ENCODE data around the gene RPS6KA5.
A peak's percentile ranks its signal among the peaks of the same experiment; 100 is the strongest.
"Not testable (repeated sequence)": the region's sequence is repeated elsewhere in the genome, so short reads cannot be mapped to it uniquely, and the experiment has no call there.

The RPS6KA5 gene

DNA sequence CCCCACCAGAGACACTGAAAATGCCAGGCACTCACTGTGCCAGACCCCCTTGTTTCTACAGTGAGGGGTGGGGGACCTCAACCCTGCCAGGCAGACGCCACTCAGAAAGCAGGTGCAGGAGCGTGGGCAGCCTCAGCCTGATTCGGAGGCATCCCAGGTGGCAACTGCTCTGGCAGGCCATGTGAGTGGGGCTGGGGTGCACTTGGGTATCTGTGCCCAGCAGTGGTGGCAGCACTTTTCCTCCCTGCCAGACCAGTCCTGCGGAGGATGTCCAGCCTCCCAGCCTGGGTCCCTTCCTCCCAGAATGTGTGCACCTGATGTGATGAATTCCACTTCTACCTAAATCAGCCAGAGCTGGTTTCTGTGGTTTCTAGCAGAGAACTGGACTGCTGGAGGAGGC lies 230.8 kb downstream of the RPS6KA5 start:
- DNase-seq, result no peak

DNA sequence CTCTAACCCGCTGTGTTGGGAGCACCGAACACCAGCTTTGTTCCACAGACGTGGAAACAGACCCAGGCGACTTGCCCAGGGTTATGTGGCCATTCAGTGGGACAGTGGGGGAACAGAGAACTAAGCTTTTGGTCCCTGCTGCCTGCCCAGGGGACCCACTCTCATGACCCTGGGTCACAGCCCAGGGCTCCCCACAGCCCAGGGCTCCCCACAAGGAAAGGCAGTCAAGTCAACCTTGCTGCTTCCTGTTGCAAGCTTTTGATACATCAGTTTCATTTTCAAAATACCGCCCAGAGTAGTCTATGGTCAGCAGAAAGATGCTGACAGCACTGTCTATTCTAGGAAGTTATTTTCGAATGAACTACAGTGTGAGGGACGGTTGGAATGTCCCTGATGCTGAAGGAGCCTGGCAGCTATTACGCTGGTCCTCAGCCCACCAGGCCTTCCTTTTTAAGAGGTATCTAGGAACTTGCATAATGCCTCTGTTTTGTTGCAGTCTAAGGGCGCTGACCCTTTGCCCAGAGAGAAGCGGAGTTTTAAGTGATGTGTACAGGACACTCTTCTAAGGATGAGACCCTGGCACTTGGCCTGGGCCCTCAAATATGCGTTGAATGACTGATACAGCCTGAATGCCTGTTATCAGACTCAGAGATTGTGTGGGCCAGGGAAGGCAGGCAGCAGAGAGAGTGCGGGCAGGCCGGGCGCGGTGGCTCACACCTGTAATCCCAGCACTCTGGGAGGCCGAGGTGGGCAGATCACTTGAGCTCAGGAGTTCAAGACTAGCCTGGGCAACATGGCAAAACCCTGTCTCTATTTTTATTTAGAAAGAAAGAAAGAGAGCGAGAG lies 231.6 kb downstream of the RPS6KA5 start:
- DNase-seq, result no peak

DNA sequence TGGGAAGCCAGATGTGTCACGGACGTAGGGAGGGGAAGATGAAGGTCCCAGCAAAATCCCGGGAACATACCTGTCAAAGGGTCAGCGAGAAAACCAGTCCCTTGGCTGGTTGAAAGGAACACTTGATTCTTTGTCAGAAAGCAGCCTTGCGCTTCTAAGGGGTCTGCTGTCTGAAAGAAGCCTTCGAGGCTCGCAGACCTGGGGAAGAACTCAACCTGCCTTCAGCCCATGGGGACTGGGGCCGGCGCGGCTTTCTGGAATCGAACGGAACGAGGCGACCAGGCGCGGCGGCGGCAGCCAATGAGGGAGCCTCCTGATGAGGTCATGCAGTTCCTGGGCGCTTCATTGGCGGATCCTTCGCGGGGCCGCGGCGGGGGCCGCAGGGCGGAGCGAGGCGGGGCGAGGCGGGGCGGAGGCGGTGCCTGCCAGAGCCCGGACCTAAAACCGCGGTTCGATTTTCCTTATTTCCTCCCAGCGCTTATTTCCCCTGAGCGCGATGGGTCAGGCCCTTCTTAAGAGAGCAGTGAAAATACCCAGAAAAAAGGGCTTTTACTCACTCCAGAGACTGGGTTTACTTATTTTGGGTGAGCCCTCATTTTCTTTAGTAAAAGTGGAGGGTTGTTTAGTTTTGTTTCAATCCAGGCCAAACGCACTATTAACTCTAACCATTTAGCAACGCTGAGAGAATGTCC lies 232.4 kb downstream of the RPS6KA5 start:
- DNase-seq, result peak; percentile 87

DNA sequence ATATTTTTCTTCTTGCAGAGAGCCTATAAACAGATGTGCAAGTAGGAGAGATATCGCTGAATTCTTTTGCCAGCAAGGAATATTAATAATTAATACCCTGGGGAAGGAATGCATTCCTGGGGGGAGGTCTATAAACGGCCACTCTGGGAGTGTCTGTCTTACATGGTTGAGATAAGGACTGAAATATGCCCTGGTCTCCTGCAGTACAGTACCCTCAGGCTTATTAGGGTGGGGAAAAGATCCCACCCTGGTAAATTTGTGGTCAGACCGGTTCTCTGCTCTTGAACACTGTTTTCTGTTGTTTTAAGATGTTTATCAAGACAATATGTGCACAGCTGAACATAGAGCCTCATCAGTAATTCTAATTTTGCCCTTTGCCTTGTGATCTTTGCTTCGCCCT lies 236.9 kb downstream of the RPS6KA5 start:
- not testable (repeated sequence) for DNase-seq

DNA sequence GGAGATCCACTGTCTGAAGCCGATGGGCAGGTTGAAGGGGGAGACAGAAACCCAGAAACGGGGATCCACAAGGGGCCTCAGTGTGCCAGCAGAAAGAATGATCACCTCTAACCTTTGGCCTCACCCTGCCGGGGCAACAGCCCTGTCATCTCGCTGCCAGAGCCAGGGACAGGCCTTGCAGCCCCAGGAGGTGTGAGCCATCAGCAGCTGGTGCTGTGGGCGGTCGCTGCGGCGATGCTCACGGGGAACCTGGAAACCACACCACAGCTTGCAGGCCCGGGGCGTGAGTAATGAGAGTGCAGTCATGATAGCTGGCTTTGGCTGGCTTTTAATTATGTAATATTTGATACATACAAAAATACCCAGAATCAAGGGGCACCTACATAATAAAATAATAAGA lies 239.5 kb downstream of the RPS6KA5 start:
- peak; percentile 24 for DNase-seq

DNA sequence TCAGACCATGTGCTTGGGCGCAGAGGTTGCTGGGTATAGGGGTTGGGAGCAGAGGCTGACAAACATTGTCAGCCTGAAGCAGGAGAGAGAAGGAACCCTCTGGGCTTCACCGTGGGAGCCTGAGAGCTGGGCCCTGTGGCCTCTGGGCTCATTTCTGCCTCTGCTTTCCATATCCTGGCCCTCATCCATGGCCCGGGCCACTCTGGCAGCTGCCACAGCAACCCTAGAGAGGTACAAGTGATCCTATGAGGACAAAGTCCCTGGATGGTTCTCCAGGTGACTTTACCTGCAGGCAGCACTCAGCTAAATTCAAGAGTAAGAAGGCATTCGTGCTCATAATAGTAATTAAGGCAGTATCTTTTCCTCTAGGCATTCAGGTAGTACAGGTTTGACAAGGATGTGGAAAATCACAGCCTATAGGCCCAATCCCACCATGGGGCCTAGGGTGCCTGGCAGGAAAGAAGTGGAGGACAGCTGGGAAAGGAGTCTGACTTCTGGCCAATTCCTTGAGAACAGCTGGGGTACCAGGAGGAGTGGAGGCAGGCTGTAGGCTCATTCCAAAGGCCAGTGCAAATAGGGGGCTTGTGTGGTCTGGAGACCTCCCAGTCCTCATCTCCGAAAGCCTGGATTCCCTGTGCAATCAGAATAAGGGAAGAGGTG lies 240.6 kb downstream of the RPS6KA5 start:
- DNase-seq, result no peak

DNA sequence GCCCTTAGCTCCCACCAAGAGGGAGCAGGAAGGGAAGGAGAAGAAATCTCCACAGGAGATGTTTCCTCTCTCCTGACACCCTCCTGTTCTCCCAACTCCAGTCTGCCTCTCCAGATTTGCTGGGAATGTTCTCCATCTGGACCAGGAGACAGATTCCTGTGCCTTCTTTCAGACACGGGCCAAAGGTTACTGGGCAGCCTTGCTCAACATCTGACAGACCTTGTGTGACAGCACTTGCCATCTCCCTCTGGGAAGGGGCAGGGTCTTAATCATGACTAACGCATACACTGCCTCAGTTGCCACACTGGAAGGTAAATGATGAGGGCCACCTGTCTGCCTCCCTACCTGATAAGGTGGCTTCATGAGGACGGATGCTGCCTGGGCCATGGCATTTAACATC lies 241.7 kb downstream of the RPS6KA5 start:
- DNase-seq, result no peak

DNA sequence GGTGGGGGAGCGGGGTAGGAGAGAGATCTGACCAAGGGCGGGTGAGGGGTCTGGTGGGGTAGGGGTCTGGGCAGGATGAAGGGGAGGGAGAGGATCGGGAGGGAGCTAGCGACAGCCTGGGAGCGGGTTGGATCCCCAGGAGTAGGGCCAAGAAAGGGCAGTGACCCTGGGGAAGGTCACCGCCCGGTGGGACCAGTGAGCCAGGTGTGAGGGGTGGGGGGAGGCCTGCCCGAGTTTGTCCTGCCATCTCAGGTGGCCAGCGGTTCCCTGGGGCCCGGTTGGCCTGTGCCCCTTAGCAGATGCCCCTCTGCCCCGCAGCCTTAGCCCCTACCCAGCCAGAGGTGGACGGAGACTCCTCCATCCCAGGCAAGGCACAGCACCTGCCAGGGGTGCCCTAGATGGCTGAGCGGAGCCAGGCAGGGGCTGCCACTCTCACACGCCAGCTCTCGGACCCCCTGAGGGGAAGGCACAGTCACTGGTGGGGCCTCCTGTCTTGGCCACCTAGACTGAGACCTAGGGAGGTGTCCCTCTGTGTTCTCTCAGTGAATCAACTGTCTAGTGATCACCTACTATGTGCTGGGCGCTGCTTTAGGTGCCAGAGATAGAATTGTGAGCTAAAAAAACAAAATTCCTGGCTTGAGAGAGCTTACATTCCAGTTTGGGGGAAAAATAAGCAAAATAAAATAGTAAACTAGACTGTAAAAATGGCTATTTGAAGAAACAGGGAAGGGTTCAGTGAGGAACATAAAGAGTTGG lies 243.6 kb downstream of the RPS6KA5 start:
- no peak for DNase-seq

DNA sequence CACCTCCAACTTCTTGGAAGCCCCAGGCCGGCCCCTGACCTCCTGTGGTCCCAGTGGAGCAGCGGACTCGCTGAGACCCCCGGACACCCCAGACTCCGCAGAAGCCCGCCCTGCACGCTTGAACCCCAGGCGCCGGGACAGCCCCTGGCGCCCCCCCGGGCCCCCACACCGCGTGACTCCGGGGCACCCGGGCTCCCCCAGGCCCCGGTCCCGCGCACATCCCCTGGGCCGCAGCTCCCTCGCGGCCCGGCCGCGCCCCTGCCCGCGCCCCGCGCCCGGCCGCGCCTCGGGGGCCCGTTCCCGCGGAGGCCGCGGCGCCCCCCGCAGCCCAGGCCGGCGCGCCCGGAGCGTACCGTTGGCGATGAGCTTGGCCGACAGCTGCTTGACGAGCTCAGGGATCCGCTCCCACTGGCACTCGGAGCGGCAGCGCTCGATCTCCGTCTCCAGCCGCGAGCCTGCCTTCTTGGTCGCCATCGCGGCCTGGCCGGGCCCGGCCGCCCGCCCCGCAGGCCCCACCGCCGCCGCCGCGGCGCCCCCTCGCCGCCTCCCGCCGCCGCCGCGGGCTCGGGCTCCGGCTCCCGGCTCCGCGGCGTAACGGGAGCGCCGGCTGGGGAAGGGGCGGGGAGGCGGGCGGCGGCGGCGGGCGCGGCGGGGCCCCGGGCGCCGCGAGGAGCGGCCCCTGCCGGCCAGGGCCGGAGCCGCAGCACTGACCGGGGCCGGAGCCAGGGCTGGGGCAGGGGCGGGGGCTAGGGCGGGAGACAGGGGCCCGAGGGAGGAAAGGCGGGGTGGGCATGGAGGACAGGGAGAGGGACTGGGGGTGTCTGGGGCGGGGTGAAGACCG lies 244.4 kb downstream of the RPS6KA5 start, which contains the start of gene TTC7B:
TSS of gene TTC7B (minus strand) at position 609 of the 841 bp plus-strand sequence. CDS start at position 474, 135 bp downstream.
- peak; percentile 44 for DNase-seq

DNA sequence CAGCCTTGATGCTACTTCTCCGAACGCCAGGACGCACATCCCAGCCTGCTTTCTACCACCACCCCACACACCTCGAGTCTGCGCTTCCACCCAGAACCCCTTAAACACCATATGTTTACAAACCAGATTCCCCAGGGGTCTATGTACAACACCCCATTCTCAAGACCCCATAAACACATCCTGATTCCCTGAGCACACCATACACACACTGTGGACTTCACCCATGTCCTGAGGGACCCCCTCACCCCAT lies 244.9 kb downstream of the RPS6KA5 start:
- no peak for DNase-seq

DNA sequence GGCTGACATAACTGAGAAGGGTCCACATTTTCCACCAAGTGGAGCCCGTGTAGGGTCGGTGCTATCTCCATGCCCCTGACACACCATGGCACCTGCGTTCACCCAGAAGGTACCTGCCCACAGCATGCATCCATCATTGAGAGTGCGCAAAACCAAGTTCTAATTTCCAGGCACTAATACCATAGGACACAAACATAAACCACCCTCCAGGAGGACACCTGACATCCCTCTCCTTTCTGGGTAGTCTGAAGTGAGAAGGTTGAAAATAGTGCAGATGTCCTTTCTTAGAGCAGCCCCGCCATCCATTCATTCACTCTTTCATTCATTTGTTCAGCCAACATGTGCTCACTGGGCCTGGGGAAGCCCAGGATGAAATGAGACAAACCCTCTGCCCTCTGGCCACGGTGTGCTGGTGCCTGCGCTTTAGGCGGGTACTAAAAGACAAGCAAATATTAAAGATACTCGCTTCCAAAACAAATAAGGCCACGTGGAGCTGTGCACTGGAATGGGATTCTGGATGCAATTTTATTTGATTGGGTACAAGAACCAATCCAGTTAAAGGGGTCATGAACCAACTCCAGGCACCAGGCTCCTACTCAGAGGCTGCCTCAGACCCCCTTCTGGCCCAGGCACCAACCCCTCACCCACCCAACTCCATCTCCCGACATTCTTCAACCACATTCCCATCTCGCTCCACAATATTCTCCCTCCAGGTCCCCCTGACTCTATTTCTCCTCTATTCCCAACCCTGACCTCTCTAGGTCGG lies 245.5 kb downstream of the RPS6KA5 start:
- no peak for DNase-seq

DNA sequence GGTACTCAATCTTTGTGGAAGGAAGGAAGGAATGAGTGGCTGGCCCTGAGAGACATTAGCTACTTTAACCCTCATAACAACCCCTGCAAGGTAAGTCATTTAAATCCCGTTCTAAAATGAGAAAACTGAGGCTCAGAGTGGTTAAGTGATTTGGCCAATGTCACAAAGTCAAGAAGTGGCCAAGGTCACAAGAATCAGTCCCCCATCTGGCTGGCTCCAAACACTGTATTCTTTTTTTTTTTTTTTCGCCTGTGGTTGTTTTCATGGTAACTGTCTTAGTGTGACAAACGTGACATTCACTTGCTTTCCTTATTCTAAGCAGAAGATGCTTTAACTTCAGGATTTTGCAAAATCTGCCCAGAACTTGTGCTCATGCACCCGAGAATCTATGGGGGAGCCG lies 247.0 kb downstream of the RPS6KA5 start:
- DNase-seq, result no peak

DNA sequence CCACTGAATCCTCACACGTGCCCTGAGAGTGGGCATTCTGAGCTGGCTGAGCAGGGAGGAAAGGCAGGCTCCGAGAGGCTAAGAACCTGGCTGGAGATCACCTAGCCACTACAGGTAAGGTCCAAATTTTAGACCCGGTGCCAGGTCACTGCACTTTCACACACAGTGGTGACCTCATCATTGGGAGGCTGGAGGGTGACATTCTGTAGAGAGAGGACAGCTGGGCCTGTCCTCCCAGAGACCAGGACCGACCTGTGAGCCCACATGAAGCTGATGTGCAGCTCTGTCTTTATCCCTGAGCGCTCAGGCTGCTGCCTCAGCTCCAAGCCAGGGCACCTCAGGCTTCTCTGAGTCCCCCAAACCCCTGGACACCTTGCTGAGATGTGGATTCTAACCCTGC lies 248.3 kb downstream of the RPS6KA5 start:
- no peak for DNase-seq

DNA sequence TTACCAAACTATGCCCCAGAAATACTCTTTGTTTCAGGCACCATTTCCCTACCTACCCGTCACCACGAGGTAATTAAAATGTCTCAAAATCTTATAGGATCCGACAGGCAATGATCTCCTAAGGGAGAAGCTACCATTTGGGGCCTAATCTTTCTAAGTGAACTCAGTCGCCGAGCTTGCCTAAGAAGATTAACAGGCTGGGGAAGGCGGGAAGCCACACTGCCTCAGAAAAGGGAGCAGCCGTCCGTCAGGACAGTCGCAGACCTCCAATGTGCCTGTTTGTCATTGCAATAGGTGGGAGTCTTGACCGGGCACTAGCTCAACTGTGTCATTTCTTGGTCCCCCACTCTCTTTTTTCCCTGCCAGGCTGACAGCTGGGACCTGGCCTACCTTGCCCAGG lies 248.8 kb downstream of the RPS6KA5 start:
- DNase-seq, result no peak

DNA sequence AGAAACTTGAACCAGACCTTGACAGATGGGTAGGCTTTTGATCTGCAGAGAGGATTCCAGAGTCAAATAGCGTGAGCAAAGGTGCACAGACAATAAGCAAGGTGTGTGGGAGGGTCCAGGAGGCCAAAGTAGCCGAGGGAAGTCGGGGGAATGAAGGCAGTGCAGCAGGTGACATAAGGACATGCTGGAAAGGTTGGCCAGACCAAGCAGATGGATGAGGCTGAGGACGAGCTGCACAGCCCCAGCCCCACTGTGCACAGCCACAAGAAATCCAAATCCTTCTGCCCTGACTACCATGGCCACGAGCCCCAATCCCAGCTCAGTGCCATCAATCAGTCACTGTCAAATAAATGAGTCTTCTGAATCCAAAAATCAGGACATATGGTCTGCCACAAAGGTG lies 249.6 kb downstream of the RPS6KA5 start:
- DNase-seq, result no peak

DNA sequence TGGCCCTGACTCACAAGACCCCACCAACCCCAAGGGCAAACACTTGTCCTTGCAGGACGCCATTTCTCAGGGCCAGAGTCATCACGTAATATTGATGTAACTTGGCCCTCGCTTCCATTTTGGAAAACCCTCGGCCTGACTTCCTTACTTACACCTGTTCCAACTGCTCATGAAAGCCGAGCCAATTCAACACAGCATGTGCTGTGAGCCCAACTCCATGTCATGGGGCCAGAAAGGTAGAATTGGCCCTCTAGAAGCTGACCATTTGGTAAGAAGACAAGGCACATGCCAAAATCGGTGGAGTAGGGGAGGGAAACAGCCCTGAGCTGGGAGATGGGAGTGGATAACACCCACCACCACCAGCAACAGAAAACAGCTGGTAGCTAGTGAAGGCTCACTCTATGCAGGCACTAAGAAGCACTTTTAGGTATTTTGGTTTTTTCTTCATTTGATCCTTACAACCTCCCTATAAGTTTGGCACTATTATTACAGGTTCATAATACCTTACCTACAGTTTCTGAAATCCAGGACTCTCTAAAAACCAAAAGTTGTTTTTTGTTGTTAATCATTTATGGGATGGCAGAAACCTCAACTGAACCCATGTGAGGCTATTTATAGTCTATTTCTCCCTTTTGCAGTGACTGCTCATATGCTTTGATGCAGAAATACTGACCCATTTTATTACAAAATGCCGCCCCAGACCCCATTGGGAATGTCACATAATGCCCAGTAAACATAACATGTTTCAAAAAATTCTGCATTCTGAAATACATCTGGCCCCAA lies 250.7 kb downstream of the RPS6KA5 start:
- DNase-seq, result no peak

DNA sequence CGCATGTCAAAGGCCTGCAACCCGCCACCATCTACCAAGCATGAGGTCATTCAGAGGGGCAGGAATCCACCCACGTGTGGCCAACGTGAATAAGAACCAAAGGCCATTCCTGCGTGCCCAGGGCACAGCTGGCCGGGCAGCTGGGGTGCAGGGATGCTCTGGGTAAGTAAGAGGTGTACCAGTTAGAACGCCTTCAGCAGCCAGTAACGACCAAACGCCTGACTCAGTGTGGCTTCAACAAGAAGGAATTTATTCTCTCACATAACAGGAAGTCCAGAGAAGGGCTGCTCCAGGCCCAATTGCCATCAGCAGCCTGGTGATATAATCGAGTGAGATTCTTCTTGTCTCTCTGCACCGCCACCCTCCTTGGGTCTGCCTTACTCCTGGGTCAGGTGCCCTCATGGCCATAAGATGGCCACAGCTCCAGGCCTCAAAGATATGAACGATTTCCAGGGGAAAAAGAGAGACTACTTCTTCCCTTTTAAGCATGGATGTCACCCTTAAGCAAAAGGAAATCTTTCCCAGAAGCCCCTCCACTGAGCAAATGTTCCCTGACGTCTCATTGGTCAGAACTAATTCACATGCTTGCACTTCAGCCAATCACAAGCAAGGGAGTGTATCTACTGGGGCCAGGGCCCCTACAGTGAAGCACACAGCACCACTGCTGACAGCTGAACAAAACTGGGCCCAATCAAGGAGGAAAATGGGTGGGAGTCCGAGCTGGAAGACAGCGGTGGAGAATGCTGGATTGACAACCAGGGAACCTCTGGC lies 251.5 kb downstream of the RPS6KA5 start:
- peak; percentile 10 for DNase-seq

DNA sequence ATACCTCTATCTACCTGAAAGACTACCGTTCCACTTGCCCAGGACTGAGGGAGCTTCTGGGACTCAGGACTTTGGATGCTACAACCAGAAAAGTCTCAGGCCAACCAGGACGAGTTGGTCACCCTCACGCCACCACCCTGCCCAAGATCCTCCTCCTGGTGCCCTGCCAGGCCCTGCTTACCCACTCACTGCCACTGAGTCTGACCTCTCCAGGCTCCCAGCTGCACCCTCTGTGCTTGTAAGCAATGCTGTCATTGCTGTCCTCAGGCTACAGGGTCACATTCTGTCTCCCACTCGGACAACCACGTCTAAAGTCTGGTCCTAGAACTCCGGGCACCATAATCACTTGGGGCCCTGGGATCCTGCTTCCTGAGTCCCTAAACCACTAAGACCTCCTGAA lies 253.4 kb downstream of the RPS6KA5 start:
- no peak for DNase-seq

DNA sequence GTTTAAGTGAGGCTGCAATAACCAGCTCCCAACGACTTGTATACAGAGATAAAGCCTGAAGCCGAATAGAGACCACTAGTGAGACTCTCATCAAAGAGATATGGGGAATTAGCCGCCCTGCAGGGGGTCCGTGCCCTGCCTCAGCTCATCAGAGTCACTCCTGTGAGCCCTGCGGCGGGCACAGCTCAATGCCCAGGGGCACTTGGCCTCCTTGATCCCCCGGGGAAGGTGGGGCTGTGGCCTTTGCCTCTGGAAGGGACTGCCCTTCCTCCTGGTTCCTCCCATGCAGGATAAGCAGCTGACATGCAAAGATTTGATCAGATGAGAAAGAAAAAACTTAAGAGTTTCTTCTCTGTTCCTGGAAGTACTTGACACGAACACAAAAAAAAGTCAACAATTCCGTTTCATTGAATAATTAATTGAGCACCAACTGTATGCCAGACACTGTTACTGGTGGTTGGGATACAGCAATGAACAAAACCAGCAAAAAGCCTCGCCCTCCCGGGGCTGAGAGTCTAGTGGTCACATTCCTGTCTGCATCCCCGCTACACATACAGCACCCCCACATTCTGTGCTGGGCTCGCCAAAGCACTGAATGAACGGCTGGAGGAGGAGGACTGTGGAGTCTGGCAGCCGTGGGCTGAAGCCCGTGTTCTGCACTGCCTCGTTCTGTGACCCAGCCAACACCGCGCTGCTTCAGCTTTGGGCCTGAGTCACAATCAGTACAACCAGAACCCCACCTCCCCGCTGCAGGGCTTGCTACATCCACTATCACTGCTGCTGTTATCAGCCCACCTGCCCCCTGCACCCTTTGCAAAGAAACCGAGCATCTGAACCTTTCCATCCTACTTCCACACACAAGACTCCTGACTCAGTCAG lies 254.5 kb downstream of the RPS6KA5 start:
- DNase-seq, result no peak

Data from fibroblast of skin of abdomen (primary cell).